Stimulated activated CD4-positive, alpha-beta T cell treated with anti-CD3 and anti-CD28 coated beads, Interleukin-1b, Interleukin-23, amount 100 ng/mL, for 48 hours (primary cell): ENCODE measurements around the gene HSPBP1.
"Not testable (repeated sequence)": the region's sequence is repeated elsewhere in the genome, so short reads cannot be mapped to it uniquely, and the experiment has no call there.

Source experiments
- DNase-seq: peaks from one replicate; pipeline ENCODE4 v3.0.0-alpha.2; 2020

HSPBP1 gene, protein sequence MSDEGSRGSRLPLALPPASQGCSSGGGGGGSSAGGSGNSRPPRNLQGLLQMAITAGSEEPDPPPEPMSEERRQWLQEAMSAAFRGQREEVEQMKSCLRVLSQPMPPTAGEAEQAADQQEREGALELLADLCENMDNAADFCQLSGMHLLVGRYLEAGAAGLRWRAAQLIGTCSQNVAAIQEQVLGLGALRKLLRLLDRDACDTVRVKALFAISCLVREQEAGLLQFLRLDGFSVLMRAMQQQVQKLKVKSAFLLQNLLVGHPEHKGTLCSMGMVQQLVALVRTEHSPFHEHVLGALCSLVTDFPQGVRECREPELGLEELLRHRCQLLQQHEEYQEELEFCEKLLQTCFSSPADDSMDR

DNA sequence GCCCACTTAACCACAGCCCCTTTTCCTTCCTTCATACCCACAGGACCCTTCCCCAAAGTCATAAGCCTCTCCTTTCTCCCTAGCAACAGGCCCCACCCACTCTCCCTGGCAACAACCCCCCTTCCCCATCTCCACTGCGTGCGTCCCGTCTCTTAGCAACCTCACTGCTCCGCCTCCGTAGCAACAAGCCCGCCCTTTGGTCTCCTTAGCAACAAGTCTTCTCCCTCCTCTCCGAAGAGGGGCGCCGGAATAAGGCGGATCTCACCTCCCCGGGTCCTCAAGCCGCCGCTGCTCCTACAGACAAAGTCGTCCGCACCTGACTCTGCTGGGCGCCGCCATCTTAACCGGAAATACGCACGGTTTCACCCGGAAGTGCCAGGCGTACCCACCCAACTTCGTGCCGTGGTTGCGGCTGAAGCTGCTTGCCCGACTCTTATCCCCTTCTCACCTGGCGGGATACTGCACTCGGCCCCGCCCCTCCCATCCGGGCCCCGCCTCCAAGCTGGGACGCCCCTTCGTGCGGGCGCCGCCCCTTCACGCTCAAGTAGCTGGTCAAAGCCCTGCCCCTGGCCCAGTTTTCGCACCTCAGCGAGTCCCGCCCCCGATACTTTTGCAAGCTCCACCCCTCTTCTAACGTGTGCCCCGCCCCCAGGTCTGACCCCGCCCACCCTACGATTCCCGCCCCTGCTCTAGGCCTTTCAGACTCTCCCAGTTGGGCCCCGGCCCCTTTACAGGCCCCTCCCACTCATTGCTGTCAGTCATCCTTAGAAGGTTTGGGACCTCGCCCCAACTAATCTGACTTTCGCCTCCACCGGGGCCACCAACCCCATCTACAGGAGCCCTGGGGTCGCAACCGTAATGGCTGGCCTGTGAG lies at the start of gene HSPBP1:
HSPBP1 (minus strand) TSS at position 341 of the 874 bp plus-strand sequence. CDS start 502 bp downstream, outside the sequence.
- peak; percentile 98 for DNase-seq

DNA sequence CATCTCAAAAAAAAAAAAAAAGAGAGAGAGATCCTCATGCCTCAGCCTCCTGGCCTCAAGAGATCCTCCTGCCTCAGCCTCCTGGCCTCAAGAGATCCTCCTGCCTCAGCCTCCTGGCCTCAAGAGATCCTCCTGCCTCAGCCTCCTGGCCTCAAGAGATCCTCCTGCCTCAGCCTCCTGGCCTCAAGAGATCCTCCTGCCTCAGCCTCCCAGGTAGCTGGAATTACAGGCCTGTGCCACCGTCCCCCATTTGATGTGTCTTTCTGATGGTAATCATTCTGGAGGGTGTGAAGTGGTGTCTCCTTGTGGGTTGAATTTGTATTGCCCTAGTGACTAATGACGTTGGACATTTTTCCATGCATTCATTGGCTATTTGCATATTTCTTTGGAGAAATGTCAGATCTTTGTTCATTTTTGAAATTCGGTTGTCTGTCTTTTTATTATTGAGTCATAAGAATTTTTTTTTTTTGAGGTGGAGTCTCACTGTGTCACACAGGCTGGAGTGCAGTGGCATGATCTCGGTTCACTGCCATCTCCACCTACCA lies 48.9 kb upstream of the HSPBP1 start:
- DNase-seq: not testable (repeated sequence)

DNA sequence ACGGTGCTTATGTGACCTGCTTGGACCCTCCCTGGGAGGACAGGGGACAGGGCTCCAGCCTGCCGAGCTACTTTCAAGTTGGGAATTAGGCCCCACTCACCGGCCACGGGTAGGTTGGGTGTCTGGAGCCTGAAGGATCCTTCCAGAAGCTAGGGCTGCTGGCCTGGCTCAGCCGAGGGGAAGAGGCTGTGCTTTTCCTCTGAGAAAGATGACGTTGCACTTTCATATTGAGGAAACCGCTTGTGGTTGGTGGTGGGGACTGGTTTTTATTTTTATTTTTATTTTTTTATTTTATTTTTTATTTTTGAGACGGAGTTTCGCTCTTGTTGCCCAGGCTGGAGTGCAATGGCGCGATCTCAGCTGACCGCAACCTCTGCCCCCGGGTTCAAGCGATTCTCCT lies 45.3 kb upstream of the HSPBP1 start, which contains the start of gene TMEM150B:
TMEM150B (minus strand) TSS at position 170 of the 400 bp plus-strand sequence. CDS start 4,305 bp downstream, outside the sequence.
- DNase-seq: no peak

DNA sequence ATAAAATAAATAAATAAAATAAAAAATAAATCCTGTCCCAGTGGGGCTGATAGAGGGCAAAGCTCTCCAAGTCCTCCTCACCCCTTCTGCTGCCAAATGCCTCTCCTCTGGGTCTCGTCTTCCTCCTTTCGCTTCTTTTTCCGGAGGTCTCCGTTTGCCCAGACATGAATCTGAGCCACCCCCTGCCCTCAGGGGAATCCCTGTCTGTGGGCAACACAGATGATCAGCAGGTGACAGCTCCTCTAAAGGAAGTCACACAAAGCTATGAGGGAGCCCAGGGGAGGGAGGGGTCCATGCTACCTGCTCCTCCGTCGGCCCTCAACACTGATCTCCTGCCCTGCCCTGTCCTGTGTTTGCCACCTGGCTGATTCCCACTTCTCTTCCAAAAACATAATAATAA lies 44.8 kb upstream of the HSPBP1 start:
- no peak for DNase-seq

DNA sequence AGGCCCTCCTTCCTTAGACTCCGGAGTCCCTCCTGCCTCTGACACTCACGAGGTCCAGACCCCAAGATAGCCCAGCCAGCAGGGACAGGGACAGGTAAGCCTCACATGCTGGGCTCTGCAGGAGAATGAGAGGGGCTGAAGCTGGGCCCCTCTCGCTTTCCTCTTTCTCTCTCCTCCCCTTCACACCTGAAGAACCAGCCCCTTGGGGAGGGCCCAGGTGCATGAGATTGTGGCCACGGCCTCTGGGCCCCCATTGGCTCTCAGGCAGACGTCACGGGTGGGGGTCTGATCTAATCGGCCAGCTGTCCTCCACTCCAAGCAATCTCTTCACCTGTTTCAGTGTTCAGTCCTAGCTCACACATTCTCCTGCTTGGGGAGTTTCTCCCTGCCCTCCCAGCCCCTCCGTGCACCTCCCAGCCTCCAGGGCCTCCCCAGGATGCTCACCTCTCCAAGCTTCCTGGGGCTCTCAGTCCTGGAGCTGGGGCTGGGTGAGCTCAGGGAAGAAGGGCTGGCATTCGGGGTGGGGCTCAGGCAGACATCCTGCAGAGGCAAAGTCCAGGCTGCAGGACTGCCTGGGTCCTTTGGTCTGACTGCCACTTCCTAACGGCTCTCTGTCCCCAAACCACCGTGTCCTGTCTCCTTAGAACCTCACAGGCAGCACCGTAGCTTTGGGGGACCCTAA lies 42.4 kb upstream of the HSPBP1 start:
- DNase-seq: no peak

DNA sequence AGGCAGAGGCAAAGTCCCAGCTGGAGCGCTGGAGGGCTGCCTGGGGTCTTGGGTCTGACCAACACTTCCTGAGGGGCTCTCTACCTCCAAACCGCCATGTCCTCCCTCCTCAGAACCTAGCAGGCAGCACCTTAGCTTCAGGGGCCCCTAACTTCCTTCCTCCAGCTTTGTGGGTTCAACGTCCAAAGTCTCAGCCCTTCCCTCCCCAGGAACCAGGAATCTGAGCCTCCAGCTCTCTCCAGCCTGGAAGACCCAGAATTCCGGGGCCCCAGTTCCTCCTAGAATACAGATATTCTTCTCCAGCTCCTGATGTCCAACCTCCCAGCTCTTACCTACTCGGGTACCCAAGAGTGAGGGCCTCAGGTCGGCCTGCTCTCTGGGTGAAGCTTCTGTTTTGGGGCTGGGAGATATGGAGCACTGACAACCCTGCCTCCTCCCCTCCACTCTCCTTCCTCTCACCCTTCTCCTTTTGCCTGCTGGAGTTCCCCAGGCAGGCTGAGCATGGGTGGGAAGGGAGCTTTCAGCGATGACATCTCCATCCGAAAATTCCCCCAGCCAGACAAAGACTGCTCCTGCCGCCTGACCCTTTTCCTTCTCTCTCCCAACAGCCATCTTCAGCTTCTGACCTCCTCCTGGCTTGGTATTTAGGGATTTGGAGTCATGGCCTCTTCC lies 41.7 kb upstream of the HSPBP1 start:
- no peak for DNase-seq

DNA sequence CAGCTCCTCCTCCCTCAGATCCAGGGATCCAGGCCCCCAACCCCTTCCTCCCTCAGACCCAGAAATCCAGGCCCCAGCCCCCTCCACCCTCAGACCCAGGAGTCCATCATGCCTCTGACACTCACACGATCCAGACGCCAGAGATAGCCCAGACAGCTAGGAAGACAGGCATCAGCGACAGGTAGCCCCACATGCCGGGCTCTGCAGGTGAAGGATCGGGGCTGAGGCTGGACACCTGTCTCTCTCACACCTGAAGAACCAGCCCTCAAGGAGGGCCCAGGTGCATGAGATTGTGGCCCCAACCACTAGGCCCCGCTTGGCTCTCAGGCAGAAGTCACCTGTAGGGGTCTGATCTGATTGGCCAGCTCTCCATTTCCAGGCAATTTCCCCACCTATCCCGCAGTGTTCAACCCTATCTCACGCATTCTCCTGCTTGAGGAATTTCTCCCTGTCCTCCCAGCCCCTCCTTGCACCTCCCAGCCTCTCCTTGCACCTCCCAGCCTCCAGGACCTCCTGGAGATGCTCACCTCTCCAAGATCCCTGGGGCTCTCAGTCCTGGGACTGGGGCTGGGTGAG lies 41.0 kb upstream of the HSPBP1 start:
- DNase-seq: no peak

DNA sequence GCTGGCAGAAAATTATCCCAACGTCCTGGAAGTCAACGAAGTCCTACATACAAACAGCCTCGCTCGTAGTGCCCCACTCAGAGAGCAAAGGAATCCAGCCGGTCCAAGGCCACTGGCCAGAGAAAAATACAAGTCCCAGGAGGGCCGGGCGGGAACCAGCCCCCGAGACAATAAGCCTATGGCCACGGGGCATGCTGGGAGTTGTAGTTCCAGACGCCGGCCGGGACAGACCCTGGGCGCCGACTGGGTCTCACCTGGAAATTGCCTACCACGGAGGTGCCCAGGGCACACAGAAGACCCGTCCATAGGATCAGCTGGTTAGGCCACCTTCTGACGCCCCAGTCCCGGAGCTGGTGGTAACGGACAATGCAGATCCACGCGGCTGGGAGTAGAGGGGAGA lies 39.9 kb upstream of the HSPBP1 start:
- DNase-seq: no peak

DNA sequence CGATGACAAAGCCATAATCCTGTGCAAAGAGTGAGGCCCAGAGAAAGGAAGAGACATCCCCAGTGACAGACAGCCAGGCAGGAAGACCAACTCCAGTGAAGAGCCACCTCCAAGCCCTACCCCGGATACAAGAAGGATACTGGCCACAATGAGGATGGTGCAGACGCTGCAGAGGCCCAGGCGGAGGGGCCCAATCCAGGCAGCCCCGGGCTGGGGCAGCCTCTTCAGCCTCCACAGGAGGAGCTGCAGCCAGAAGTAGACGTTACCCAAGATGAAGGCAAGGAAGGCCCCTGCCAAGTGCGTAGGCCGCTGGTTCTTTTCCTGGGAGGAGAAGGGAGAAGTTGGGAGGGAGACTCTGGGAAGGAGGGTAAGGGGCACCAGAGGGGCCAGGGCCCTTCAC lies 36.7 kb upstream of the HSPBP1 start:
- DNase-seq: no peak

DNA sequence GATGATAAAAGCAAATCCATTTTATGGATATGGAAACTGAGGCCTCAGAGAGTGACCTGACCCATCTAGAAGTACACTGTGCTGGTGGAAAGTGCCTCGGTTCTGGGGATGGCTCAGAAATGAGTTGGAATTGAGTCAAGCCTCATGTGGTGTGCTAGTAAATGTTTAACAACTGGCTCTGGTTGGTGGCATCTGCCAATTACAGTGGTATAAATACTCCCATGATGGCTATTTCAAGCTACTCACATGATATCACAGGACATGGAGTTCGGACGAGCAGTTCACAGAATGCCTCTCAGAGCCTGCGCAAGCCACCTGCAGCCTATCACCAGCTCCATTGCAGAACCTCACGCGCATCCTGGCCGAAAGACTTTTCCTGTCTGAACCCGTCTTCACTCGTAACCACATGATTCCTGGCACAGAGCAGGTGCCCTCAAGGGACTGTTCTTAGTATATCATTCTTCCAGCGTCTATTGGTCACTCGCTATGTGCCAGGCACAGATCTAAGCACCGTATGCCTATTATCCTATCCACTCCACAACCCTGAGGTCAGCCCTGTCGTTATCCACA lies 36.1 kb upstream of the HSPBP1 start:
- DNase-seq: no peak

DNA sequence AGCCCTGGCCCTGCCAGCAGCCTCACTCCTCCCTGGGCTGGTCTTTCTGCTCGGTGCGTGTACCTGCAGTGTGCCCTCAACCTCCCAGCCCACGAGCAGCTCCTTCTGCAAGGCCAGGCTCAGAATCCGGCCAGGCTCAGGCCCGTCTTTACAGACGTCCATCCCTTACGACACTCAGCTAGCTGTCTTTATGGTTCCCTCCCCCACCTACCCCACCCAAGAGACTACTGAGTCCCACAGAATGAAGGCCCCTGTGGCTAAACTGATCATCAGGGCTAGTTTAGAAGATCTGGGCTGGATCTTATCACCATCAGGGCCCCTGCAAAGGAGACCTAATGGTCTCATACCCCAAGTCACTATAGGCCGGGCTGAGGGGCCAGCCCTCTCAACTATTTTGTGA lies 34.5 kb upstream of the HSPBP1 start:
- no peak for DNase-seq

DNA sequence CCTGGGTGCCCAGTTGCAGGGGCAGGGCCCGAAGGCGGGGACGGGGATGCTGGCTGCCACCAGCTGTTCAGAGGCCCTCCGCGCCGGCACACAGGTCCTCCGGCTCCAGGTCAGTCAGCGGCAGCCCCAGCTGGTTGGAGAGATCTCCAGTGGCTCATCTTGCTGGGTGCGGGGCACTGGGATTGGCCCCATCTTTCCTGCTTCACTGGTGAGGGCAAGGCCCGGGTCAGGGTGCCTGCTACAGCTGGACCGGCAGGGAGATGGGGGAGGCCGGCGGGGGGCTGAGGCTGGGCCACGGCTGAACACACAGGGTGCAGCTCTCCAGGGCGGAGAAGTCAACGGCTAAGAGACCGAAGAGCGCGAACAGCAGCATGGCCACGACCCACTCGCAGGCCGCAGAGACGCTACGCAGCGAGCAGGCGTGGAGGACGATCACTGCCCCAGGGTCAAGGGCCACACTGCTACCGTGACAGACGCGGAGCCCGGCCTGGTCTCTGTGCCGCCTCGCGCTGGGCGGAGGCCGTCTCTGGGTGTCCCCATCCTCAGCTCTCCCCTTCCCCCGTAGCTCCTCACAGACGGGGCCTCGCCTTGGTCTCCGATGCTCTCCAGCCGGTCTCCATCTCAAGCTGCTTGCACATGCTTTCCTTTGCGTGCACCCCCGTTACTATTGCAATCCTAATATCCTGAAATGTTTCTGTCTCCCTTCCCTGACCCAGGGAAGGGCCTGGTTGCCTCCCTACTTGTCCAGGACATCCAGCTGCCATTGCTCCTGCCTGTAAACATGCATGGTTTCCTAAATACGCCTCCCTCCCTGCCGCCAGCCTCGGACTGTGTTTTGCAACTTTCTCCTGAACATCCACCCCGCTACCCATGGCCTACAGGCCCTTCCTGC lies 33.0 kb upstream of the HSPBP1 start:
- no peak for DNase-seq

DNA sequence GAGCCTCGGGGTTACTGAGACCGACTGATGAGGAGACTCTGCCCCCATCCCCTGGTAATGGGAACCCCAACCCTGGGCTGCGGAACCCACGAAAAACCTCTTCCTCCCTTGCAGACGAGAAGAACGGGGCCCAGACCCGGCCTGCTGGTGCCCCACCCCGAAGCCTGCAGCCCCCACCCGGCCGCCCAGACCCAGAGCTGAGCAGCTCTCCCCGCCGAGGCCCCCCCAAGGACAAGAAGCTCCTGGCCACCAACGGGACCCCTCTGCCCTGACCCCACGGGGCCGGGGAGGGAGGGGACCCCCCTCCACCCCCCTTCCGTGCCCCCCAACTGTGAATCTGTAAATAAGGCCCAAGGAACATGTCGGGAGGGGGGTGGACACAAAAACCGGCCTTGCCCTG lies 31.9 kb upstream of the HSPBP1 start:
- DNase-seq: no peak

DNA sequence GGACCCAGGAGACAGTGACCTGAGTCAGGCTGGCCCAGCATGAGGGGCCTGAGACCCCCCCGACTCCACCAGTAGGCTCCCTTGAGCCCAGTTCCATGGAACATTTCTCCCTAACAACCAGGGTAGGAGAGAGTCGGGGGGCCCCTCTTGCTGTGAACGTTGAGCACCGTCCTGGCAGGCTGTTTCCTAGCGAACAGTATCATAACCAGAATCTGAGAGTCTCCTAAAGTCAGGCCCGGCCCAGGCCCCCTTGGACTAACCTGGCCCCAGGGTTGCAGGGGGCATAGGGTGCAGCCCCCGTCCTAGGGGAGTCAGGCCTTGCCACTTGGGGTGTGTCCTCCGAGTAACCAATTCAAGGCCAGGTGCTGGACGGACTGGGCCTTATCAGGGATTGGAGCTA lies 31.5 kb upstream of the HSPBP1 start:
- no peak for DNase-seq

DNA sequence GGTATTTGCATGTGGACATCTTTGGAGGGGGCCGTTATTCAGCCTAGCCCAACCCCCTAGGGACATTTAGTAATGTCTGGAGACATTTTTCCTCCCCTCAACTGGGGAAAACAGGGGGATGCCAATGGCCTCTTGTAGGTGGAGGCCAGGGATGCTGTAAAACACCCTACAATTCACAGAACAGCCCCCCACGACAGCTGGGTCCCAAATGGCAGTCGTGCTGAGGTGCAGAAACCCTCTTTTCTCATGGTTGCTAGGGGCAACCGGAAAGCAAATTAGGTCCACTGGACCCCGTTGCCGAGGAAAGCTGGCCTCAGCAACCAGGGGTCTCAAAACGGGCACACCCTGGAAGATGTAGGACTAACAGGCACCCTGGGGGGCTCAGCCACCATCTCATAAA lies 30.6 kb upstream of the HSPBP1 start:
- no peak for DNase-seq

DNA sequence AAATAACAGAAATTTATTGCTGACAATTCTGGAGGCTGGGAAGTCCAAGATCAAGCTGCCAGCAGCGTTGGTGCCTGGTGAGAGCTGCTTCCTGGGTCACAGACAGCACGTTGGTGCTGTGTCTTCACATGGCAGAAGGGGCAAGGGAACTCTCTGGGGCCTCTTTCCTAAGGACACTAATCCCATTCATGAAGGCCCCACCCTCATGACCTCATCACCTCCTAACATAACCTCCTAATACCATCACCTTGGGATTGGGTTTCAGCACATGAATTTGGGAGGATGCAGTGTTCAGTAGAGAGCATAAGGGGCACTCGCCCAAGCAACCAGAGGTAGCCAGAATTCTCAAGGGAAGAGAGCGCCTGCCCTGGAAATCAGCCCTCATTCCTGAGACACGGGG lies 29.5 kb upstream of the HSPBP1 start:
- DNase-seq: no peak

DNA sequence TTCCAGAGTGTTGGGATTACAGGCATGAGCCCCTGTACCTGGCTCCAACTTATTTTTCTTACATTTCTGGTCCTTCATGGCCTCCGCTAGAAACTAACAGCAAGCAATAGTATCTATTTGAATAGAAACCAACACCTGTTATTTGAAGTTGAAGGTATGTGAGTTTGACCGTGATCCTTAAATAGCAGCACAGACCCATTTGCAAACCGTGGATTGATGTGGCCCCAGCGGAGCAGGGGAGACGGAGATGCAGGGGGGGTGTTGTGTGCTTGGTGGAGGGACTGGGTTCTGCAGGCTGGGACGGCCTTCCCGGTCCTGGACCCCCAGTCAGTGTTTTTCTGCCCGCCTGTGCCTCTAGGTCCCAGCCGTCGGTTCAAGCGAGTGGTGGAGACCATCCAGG lies 28.4 kb upstream of the HSPBP1 start:
- DNase-seq: no peak

DNA sequence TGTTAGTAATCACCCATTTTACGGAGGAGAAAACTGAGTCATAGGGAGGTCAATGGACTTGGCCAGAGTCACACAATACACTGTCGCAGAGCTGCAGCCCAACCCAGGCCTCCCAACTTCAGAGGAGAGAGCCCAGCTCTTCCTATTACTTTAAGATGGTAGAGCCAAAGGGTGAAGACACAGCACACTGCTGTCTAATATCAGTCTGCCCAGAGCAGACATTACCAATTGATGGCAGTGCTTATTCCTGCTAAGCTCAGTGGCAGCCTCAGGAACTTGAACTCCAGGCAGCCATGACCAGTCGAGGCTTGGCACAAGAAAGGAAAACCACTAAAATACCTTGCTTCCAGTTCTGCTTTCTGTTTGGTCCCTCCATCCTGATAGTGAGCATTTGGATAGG lies 26.8 kb upstream of the HSPBP1 start:
- no peak for DNase-seq

DNA sequence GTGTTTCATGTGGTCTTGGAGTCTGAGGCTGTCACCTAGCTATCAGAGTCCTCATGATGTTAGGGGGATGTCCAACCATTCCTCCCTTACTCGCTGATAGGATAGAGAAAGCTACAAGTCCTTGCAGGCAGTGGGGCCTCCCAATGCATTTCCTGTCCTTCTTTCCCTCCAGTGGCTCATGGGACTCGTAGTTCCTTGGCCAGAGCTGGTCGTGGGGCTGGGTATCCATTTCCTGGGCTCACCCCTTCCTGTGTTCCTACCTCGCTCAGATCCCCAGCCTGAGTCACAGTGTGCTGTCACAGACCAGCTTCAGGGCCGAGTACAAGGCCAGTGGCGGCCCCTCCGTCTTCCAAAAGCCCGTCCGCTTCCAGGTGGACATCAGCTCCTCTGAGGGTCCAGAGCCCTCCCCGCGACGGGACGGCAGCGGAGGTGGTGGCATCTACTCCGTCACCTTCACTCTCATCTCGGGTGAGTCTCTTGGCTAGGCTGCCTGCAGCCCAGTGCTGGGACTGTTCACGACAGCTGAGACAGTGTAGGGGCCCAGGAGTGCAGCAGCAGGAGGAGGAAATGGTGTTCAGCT lies 26.2 kb upstream of the HSPBP1 start:
- DNase-seq: no peak

DNA sequence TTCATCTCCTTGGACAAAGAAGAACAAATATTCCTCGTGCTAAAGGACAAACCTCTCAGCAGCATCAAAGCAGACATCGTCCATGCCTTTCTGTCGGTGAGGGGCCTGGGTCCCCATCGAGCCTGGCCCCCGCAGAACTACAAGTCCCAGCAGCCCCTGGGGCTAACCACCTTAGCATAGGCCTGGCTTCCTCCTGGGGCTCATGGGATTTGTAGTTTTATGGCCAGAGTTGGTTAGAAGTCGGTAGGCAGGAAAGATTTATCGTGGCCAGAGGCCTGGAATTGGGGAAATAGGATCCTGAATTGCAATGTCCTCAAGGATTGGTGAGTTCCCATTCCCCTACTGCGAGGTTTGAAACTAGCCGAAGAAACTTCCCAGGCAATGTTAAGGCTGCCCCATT lies 25.6 kb upstream of the HSPBP1 start:
- peak; percentile 45 for DNase-seq
